ENCODE data around the gene CCDC51.

CCDC51 gene

DNA sequence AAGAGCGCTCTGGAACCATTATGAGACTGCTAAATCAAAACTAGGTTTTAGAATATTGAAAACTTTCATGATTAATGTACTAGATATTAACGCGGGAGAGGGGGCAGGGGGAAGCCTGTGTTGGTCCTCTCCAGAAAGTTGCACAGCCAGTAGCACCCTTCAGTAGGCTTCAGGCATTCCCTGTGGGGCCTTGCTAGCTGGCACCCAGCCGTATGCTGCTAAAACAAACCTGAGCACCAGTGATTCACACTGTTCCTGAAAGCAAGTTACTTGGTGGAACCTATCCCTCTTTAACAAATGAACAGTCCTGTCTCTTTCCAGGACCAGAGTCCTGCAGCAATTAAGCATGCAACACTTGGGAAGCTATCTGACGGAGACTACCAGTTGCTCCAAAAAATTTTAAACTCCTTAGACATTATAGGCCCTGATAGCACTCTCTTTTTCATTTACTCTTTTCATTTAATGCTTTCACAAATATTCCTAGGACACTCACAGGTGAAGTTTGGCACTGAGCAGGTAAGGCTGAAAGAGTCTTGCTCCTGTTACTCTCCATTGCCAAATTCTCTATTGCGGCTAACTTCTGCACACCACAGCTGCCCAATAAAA lies 5.5 kb upstream of the CCDC51 start:
- Histone ChIP-seq H3K4me2 (ENCODE audit: low read length) (no peak overlapping the region), H3K4me1 (peaks cover 15% of the 10 kb centered on the region), H3K27ac (no peak overlapping the region), H3K27me3 (ENCODE audit: control insufficient read depth, insufficient read depth, low read length) (no peaks in the 10 kb centered on the region), H2AFZ (no peak overlapping the region), H3K79me2 (peaks cover 13% of the 10 kb centered on the region), H3K9me3 (ENCODE audit: control insufficient read depth, low read length) (no peaks in the 10 kb centered on the region), H3K9ac (no peak overlapping the region), H3K36me3 (ENCODE audit: control insufficient read depth, insufficient read depth, low read length) (no peaks in the 10 kb centered on the region), H3K4me3 (ENCODE audit: low read depth, low read length) (no peak overlapping the region)
- TF ChIP-seq, protein P1, sequence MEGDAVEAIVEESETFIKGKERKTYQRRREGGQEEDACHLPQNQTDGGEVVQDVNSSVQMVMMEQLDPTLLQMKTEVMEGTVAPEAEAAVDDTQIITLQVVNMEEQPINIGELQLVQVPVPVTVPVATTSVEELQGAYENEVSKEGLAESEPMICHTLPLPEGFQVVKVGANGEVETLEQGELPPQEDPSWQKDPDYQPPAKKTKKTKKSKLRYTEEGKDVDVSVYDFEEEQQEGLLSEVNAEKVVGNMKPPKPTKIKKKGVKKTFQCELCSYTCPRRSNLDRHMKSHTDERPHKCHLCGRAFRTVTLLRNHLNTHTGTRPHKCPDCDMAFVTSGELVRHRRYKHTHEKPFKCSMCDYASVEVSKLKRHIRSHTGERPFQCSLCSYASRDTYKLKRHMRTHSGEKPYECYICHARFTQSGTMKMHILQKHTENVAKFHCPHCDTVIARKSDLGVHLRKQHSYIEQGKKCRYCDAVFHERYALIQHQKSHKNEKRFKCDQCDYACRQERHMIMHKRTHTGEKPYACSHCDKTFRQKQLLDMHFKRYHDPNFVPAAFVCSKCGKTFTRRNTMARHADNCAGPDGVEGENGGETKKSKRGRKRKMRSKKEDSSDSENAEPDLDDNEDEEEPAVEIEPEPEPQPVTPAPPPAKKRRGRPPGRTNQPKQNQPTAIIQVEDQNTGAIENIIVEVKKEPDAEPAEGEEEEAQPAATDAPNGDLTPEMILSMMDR (IDR thresholded peaks at IDR 0.05) = no peak

DNA sequence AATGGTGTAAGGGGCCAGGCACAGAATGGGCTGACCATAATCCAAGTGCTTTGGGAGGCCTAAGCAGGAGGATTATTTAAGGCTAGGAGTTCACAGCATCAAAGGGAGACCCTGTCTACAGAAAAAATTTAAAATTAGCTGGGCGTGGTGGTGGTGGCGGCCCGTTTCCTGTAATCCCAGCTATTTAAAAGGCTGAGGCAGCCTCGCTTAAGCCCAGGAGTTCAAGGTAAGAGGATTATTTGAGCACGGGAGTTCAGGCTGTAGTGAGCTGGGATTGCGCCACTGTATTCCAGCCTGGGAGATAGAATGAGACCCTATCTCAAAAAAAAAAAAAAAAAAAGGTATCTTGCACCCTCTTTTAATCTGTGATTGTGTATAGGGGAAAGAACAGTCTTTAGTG lies 2.0 kb upstream of the CCDC51 start:
- peak overlapping the region; percentile 80 for H3K4me2 ChIP-seq (ENCODE audit: low read length)

DNA sequence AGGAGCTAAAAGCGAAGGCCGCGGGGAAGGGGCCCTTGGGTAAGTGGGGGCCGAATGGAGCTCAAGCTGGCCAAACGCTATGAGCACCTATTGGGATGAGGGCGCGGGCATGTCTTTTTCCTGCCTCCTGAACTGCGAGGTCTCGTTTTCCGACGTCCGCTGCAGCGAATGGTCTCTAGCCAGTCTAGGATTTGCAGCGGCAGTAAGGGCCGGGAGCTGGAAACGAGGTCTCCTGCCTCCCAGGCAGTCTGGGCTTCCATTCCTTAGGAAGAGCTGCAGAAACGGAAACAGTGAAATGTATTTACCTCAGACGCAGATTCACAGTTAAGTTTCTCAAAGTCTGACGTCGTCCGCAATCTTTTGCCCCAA lies 655 bp upstream of the CCDC51 start:
- peak overlapping the region; percentile 91 for H2AFZ ChIP-seq
- H3K9me3 ChIP-seq (ENCODE audit: control insufficient read depth, low read length) = no peaks in the 10 kb centered on the region
- peak overlapping the region; percentile 9 for H3K9ac ChIP-seq
- H3K79me2 ChIP-seq = peaks cover 17% of the 10 kb centered on the region
- H3K36me3 ChIP-seq (ENCODE audit: control insufficient read depth, insufficient read depth, low read length) = no peaks in the 10 kb centered on the region
- H3K4me3 ChIP-seq (ENCODE audit: low read depth, low read length) = peak overlapping the region; percentile 97
- H3K27me3 ChIP-seq (ENCODE audit: control insufficient read depth, insufficient read depth, low read length) = no peaks in the 10 kb centered on the region
- H3K4me1 ChIP-seq = peaks cover 16% of the 10 kb centered on the region
- peak overlapping the region; percentile 90 for H3K27ac ChIP-seq
- peak overlapping the region; percentile 80 for H3K4me2 ChIP-seq (ENCODE audit: low read length)
- TF ChIP-seq, protein P1 (IDR thresholded peaks at IDR 0.05) = no peak

More for the DNA sequence above, 2.0 kb upstream of the CCDC51 start:
- Histone ChIP-seq H3K9ac (no peak overlapping the region), H3K79me2 (peaks cover 13% of the 10 kb centered on the region), H3K36me3 (ENCODE audit: control insufficient read depth, insufficient read depth, low read length) (no peaks in the 10 kb centered on the region), H2AFZ (no peak overlapping the region), H3K4me3 (ENCODE audit: low read depth, low read length) (no peak overlapping the region), H3K9me3 (ENCODE audit: control insufficient read depth, low read length) (no peaks in the 10 kb centered on the region), H3K27ac (no peak overlapping the region), H3K27me3 (ENCODE audit: control insufficient read depth, insufficient read depth, low read length) (no peaks in the 10 kb centered on the region), H3K4me1 (peaks cover 18% of the 10 kb centered on the region)
- TF ChIP-seq, protein P1 (IDR thresholded peaks at IDR 0.05) = no peak

DNA sequence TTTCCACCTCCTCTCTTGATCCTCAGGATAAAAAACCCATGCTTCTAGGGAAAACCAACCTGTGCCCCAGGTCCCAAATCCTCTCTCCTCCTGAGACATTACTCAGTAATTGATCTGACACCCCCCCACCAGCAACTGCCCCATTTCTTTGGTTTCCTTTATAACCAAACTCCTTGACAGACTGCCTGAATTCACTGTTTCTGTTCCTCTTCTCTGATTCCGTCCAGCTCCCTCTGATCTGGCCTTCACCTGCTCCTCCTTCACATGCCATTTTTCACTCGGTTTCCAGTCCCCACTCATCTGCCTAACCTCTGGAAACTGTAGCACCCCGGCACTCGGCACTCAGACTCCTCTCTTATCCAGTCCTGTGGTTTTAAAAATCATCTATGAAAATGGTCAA lies 2.1 kb downstream of the CCDC51 start:
- Histone ChIP-seq H3K36me3 (ENCODE audit: control insufficient read depth, insufficient read depth, low read length) (no peaks in the 10 kb centered on the region), H3K27ac (no peak overlapping the region), H3K4me1 (peaks cover 16% of the 10 kb centered on the region), H3K9me3 (ENCODE audit: control insufficient read depth, low read length) (no peaks in the 10 kb centered on the region), H3K4me2 (ENCODE audit: low read length) (no peak overlapping the region), H2AFZ (no peak overlapping the region), H3K27me3 (ENCODE audit: control insufficient read depth, insufficient read depth, low read length) (no peaks in the 10 kb centered on the region), H3K9ac (no peak overlapping the region), H3K4me3 (ENCODE audit: low read depth, low read length) (no peak overlapping the region), H3K79me2 (peaks cover 24% of the 10 kb centered on the region)
- TF ChIP-seq, protein P1 (IDR thresholded peaks at IDR 0.05) = no peak

DNA sequence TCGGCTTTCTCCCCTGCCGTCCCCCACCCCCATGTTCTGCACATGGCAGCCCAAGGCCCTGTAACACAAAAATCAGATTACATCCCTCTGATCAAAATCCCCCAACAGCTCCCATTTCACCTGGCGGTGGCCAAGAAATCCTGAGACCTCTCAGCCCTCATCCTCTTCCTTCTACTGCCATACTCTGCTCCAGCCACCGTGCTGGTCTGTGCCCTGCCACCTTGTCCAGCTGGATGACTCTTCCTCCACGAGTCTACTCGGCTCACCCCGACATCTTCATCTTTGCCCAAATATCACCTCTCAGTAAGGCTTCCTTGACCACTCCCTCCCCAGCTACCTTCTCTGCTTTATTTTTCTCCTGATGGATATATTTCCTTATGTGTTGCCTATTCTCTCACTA lies 3.1 kb downstream of the CCDC51 start:
- Histone ChIP-seq H3K4me2 (ENCODE audit: low read length) (no peak overlapping the region), H3K9ac (no peak overlapping the region)
- TF ChIP-seq, protein P1 (IDR thresholded peaks at IDR 0.05) = no peak

More for the DNA sequence above, 3.1 kb downstream of the CCDC51 start:
- Histone ChIP-seq H3K27me3 (ENCODE audit: control insufficient read depth, insufficient read depth, low read length) (no peaks in the 10 kb centered on the region), H3K4me3 (ENCODE audit: low read depth, low read length) (no peak overlapping the region), H3K36me3 (ENCODE audit: control insufficient read depth, insufficient read depth, low read length) (no peaks in the 10 kb centered on the region), H2AFZ (no peak overlapping the region), H3K9me3 (ENCODE audit: control insufficient read depth, low read length) (no peaks in the 10 kb centered on the region), H3K27ac (no peak overlapping the region), H3K79me2 (peaks cover 24% of the 10 kb centered on the region), H3K4me1 (peaks cover 16% of the 10 kb centered on the region)

Measured in parathyroid adenoma (tissue), 2 donors.